GM12891 (cell line): ENCODE data around the gene PSG3. TPM values are rescaled to one million over a fixed set of nuclear protein-coding genes. Genes with fewer than 3 reads are reported as not detected.
"Not testable (repeated sequence)": the region's sequence is repeated elsewhere in the genome, so short reads cannot be mapped to it uniquely, and the experiment has no call there.

Experiments
- DNase-seq: peaks from one replicate; pipeline ENCODE4 v3.0.0; 2011; ENCODE audit warnings: low spot score; ENCODE audit not compliant: insufficient read length
- FAIRE-seq: peaks from 2 replicates; lab custom pipeline; 2011; peaks lifted over from hg19 to GRCh38; lab: Jason Lieb, UNC
- PAX5 ChIP-seq: IDR thresholded peaks from 2 replicates; pipeline ENCODE4 v1.6.1; 2011; ENCODE audit warnings: low read length, moderate library complexity, mild to moderate bottlenecking; ENCODE audit not compliant: insufficient read depth, severe bottlenecking
- POLR2A ChIP-seq: IDR thresholded peaks from 2 replicates; pipeline ENCODE4 v1.6.1; 2011; ENCODE audit warnings: low read depth, low read length, control low read depth
- POLR2AphosphoS5 ChIP-seq: IDR thresholded peaks from 2 replicates; pipeline ENCODE4 v1.6.1; 2011; ENCODE audit warnings: low read depth, low read length, control low read depth
- POU2F2 ChIP-seq: IDR thresholded peaks from 2 replicates; pipeline ENCODE4 v1.6.1; 2011; ENCODE audit warnings: low read depth, mild to moderate bottlenecking, control low read depth, low read length, moderate library complexity
- SPI1 ChIP-seq: IDR thresholded peaks from 2 replicates; pipeline ENCODE4 v1.6.1; 2011; ENCODE audit warnings: low read depth, low read length, control low read depth
- TAF1 ChIP-seq: IDR thresholded peaks from 2 replicates; pipeline ENCODE4 v1.6.1; 2011; ENCODE audit warnings: low read depth, low read length, control low read depth
- polyA plus RNA-seq: library from polyadenylated mRNA; unstranded; fragments of >200 nt; gene quantifications from one replicate; pipeline ENCODE4 v1.2.1, GENCODE V29; 2012; ENCODE audit warnings: low read depth, missing spikeins, inconsistent platforms; ENCODE audit not compliant: missing spikeins

The PSG3 gene
- not detected for polyA plus RNA-seq

- not testable (repeated sequence) for DNase-seq, FAIRE-seq
These were observed at the start of gene PSG3 for GRCh38 chr19:42740381-42740780. Gene PSG3 (minus strand): TSS chr19:42740481. CDS start chr19:42740384, 97 bp downstream.

GRCh38 chr19:42788766-42789165 lies 48.5 kb upstream of the PSG3 start:
- FAIRE-seq, DNase-seq: not testable (repeated sequence)

- DNase-seq, FAIRE-seq: not testable (repeated sequence)
These were observed 47.5 kb upstream of the PSG3 start for GRCh38 chr19:42787766-42788165.

DNA sequence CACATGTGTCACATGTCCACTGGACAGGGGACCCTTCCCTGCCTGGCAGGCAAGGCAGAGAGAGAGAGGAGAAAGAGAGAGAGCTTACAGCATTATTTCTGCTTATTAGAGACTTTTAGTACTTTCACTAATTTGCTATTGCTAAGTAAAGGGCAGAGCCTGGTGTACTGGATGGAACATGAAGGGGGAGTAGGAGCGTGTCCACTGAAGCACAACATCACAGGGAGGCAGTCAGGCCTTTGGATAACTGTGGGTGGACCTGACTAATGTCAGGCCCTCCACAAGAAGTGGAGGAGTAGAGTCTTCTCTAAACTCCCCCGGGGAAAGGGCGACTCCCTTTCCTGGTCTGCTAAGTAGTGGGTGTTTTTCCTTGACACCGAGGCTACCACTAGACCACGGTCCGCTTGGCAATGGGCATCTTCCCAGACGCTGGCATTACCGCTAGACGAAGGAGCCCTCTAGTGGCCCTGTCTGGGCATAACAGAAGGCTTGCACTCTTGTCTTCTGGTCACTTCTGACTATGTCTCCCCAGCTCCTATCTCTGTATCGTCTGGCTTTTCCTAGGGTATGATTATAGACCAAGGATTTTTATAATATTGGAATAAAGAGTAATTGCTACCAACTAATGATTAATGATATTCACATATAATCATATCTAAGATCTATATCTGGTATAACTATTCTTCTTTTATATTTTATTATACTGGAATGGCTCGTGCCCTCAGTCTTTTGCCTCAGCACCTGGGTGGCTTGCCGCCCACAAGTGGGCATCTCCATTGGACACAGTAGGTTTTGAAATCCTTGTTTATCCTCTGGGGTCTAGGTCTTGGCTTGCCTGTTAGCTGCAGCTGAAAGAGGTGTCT lies 36.7 kb upstream of the PSG3 start:
- FAIRE-seq, DNase-seq: not testable (repeated sequence)

DNA sequence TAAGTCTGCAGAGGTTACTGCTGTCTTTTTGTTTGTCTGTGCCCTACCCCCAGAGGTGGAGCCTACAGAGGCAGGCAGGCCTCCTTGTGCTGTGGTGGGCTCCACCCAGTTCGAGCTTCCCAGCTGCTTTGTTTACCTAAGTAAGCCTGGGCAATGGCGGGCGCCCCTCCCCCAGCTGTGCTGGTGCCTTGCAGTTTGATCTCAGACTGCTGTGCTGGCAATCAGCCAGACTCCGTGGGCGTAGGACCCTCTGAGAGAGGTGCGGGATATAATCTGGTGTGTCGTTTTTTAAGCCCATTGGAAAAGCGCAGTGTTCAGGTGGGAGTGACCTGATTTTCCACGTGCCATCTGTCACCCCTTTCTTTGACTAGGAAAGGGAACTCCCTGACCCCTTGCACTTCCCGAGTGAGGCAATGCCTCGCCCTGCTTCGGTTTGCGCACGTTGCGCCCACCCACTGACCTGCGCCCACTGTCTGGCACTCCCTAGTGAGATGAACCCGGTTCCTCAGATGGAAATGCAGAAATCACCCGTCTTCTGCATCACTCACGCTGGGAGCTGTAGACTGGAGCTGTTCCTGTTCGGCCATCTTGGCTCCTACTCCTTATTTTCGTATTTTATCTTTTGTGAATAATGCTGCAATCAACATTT lies 34.4 kb upstream of the PSG3 start:
- FAIRE-seq, DNase-seq: not testable (repeated sequence)

DNA sequence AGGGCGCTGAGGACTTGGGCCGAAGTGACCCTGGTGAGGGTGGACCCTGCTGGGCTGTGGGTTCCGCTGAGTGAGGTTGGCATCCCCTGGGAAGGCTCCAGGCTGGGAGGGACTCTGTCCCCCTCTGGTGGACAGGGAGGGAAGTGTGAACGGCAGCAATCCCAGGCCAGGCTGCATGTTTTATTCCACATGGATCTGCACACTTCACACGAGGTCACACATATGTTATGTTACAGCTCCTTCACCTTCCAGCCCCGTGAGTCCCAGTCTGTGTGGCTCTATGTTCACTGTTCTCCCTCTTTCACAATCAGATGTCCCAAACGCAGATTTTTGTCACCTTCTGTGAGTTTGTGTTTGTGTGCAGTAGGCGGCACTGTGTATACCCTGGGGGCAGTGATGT lies 27.0 kb upstream of the PSG3 start:
- not testable (repeated sequence) for DNase-seq, FAIRE-seq

DNA sequence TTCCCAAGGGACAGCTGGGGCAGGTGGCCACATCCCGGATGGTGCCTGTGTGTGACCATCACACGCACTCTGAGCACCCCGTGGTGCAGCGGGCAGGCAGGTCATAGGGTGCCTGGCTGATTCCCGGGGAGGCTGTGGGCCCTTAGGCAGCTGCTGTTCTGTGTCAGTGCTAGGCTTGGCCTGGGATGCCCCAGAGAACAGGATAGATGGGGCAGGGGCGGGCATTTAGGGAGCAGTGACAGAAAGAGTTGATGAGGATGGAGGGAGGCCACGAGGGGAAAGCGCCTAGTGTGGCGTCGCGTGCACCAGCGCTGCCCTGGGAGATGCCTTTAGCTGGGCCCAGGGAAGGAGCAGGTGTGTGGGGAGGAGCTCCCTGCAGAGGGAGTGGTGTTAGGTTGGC lies 26.6 kb upstream of the PSG3 start:
- DNase-seq, FAIRE-seq: not testable (repeated sequence)

DNA sequence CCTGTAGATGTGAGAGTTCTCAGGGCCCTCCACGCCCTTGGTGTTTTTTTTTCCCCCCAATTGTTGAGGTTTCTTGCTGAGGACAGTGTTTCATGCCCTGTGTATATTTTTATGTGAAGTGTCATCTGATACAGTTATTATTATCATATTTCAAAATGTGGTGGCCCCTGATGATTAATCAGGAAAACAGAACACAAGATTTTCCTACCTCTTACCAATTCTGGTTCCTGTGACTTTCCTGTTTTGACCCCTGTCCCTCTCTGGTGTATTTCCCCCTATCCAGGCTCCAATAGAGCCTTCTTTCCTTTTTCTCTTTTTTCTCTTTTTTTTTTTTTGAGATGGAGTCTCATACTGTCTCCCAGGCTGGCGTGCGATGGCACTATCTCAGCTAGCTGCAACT lies 24.6 kb upstream of the PSG3 start:
- TF ChIP-seq POU2F2 (no peak), POLR2AphosphoS5 (no peak), SPI1 (no peak), POLR2A (no peak), PAX5 (no peak), TAF1 (no peak)
- DNase-seq = no peak
- no peak for FAIRE-seq

GRCh38 chr19:42762789-42763188 lies 22.5 kb upstream of the PSG3 start:
- no peak for FAIRE-seq
- no peak for TF ChIP-seq POLR2A
- TF ChIP-seq POLR2AphosphoS5 = no peak
- no peak for DNase-seq

- DNase-seq, FAIRE-seq: not testable (repeated sequence)
These were observed 21.6 kb upstream of the PSG3 start for GRCh38 chr19:42761924-42762295.

GRCh38 chr19:42760954-42761923 lies 21.0 kb upstream of the PSG3 start:
- not testable (repeated sequence) for FAIRE-seq, DNase-seq

DNA sequence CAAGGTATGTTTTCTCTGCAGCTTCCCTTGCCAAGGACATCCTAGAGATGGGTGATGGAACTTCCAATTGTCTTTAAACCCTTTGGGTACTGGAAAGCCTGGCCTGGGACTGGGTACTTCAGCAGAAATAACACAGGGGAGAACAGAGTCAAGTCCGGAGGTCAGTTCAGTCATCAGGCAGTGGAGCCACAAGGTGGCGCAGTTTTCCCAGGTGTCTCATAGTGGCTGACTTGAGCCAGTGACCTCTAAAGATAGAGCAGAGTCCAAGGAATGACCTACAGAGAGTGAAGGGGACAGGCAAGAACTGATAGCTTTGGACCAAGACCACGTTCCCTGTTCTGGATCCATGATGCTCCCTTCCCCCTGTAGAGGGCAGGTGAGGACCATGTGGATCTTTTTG lies 18.4 kb upstream of the PSG3 start:
- FAIRE-seq, DNase-seq: not testable (repeated sequence)

GRCh38 chr19:42752246-42752645 lies 12.0 kb upstream of the PSG3 start:
- not testable (repeated sequence) for FAIRE-seq

GRCh38 chr19:42741726-42742607 lies 1.7 kb upstream of the PSG3 start:
- FAIRE-seq, DNase-seq: not testable (repeated sequence)

More at GRCh38 chr19:42752246-42752645, 12.0 kb upstream of the PSG3 start:
- not testable (repeated sequence) for DNase-seq

- FAIRE-seq = not testable (repeated sequence)
These were observed 2.7 kb downstream of the PSG3 start for GRCh38 chr19:42737581-42738011.

DNA sequence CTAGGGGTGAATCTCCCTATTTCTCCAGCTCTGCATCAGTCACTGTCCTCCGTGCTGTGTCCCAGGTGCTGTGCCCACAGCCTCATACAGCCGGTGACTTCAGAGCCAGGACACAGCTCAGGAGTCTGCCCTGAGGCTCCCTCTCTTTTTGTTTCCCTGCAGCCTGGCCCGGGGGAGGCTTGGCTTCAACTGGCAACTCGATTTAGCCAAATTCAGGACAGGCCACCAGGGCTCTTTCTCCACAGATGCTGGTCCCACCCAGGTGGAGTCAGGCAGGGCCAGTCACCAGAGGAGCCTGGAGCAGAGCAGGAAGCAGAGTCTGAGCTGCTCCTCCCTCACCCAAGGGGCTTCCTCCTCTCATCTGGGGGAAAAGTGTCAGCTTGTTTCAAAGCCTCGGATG lies 11.9 kb downstream of the PSG3 start:
- FAIRE-seq, DNase-seq: not testable (repeated sequence)

More at GRCh38 chr19:42737581-42738011, 2.7 kb downstream of the PSG3 start:
- not testable (repeated sequence) for DNase-seq

DNA sequence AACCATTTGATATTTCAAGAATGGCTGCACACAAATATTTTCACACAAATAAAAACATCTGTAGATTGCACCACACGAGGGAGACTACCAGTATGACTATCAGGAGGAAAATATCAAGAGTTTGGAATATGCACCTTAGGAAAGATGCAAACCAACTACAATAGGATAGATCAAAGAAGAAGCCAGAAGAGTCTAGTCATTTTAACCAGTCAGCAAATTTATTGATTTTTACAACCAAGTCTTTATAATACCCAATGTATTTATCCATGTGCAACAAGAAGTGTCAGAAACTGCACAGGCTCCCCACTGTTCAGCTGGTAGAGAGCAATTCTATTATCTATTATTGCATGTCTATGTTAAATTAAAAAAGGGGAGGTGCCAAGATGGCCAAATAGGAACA lies 26.3 kb downstream of the PSG3 start:
- not testable (repeated sequence) for DNase-seq, FAIRE-seq
